Esophagus squamous epithelium (tissue), 5 donors: ENCODE results near the gene ICAM3. TPM values are rescaled to one million over a fixed set of nuclear protein-coding genes. Genes with fewer than 3 reads are reported as not detected.

ENCODE experiments used
- DNase-seq: peaks from one replicate; lab custom pipeline; 2025; lab: John Stamatoyannopoulos, UW
- H3K27ac ChIP-seq, 4 donors: fragments of 200-600 bp; sonication (generic); one replicate each; pipeline ENCODE4 v1.5.1; 2016 to 2019; ENCODE audit warnings: mild to moderate bottlenecking in 1 of 4
- H3K27me3 ChIP-seq, 4 donors: fragments of 200-600 bp; sonication (generic); 1 replicate in 3 of 4; 2 replicates in 1 of 4; pipeline versions ENCODE4 v1.5.1 to v1.6.0; 2017 to 2021; ENCODE audit warnings: antibody characterized with exemption in 1 of 4
- H3K36me3 ChIP-seq, 3 donors: fragments of 200-600 bp; sonication (generic); one replicate each; pipeline ENCODE4 v1.5.1; 2016 to 2019
- H3K4me1 ChIP-seq, 3 donors: fragments of 200-600 bp; sonication (generic); one replicate each; pipeline ENCODE4 v1.5.1; 2017 to 2019
- H3K4me3 ChIP-seq, 4 donors: fragments of 200-600 bp; sonication (generic); 1 replicate in 3 of 4; 2 replicates in 1 of 4; pipeline ENCODE4 v1.5.1; 2016 to 2019; ENCODE audit warnings: mild to moderate bottlenecking in 2 of 4, moderate library complexity in 1 of 4
- H3K9me3 ChIP-seq, 3 donors: fragments of 200-600 bp; sonication (generic); one replicate each; pipeline ENCODE4 v1.5.1; 2016 to 2019
- POLR2A ChIP-seq, 4 donors: fragments of 450-650 bp; IDR thresholded peaks; one replicate each; pipeline ENCODE4 v1.6.1; 2017; ENCODE audit warnings: antibody characterized with exemption in 4 of 4, mild to moderate bottlenecking in 4 of 4, moderate library complexity in 3 of 4
- WGBS, 2 donors: methylation state at CpG; one replicate each; pipeline ENCODE4 v1.1.5; 2018; 5-methylcytosine and 5-hydroxymethylcytosine counted together
- intact Hi-C: fragments of 100-400 bp; cut with DNase I; formaldehyde crosslinking; loops from one replicate; pipeline ENCODE4 v1.15.0; 2022
- total RNA-seq, 4 donors: library from RNA; depleted of rRNA; stranded (reverse); fragments of >200 nt; gene quantifications; one replicate each; pipeline ENCODE4 v1.1.0, GENCODE V29; 2016
- TF ChIP-seq, protein P1 (sequence below), 6 experiments: fragments of 450-650 bp in 4 of 6; fragments of 200-600 bp in 2 of 6; sonication (generic) in 2 of 6; IDR thresholded peaks; one replicate each; pipeline ENCODE4 v1.5.1; 2016 to 2019; ENCODE audit warnings: antibody characterized with exemption in 6 of 6, mild to moderate bottlenecking in 4 of 6, moderate library complexity in 4 of 6
- donor health status: DM: yes; HTN: yes; CAD: no.

Gene ICAM3
- total RNA-seq, 4 donors from 2014 or later: 4.3 to 22.7 (median 8.0) TPM

DNA sequence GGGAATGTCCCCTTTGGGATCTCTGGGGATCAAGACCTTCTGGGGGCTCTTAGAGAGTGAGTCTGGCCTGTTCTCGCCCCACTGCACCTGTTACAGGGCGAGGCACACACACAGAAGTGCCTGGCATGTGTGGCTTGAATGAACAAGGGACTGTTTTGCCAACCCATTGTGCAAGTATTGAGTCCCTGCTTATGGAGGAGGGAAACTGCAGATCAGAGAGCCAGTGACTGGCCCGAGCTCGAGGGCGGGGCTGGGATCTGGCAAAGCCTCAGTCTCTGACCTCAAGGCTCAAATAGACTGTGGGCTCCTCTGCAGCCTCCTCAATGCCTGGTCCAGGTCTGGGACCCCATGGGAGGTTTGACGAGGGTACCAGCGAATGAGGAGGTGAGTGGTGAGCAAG, 11.6 kb downstream of the ICAM3 start:
- WGBS, 2 donors: 89% methylated on average over 3 of the region's 7 CpGs; no CpG with 5 or more reads in 1 of the 2 donors
- Histone ChIP-seq H3K9me3 (no peaks in the 10 kb centered on the region), H3K36me3 (peaks cover 37 to 80% (median 57%) of the 10 kb centered on the region in 3 donors), H3K4me3 (no peak overlapping the region), H3K27ac (no peak overlapping the region), H3K27me3 (no peaks in the 10 kb centered on the region), H3K4me1 (peaks cover 9 to 14% (median 10%) of the 10 kb centered on the region in 3 donors)
- intact Hi-C loops: no loop called here
- no peak for DNase-seq
- no peak for TF ChIP-seq POLR2A (IDR thresholded peaks at IDR 0.05)
- TF ChIP-seq, protein P1, sequence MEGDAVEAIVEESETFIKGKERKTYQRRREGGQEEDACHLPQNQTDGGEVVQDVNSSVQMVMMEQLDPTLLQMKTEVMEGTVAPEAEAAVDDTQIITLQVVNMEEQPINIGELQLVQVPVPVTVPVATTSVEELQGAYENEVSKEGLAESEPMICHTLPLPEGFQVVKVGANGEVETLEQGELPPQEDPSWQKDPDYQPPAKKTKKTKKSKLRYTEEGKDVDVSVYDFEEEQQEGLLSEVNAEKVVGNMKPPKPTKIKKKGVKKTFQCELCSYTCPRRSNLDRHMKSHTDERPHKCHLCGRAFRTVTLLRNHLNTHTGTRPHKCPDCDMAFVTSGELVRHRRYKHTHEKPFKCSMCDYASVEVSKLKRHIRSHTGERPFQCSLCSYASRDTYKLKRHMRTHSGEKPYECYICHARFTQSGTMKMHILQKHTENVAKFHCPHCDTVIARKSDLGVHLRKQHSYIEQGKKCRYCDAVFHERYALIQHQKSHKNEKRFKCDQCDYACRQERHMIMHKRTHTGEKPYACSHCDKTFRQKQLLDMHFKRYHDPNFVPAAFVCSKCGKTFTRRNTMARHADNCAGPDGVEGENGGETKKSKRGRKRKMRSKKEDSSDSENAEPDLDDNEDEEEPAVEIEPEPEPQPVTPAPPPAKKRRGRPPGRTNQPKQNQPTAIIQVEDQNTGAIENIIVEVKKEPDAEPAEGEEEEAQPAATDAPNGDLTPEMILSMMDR (IDR thresholded peaks at IDR 0.05): no peak

DNA sequence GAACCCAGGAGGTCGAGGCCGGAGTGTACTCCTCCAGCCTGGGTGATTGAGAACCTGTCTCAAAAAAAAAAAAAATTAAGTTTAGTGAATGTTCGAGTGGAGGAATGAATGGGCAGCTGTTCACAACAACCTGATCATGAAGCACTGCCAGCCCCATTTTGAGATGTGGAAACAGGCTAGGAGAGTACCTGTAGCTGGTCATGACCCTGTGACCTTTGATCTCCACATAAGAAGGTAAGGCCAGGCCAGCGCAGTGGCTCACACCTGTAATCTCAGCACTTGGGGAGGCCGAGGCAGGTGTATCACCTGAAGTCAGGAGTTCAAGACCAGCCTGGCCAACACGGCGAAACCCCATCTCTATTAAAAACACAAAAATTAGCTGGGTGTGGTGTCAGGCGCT, 13.7 kb downstream of the ICAM3 start:
- TF ChIP-seq POLR2A (IDR thresholded peaks at IDR 0.05): no peak
- DNase-seq: no peak
- H3K36me3 ChIP-seq: peaks cover 44 to 100% (median 76%) of the 10 kb centered on the region in 3 donors
- H3K9me3 ChIP-seq: no peaks in the 10 kb centered on the region
- WGBS, 2 donors: 89 to 97% methylated on average over 6 to 7 of the region's 8 CpGs
- H3K4me3 ChIP-seq: no peak overlapping the region
- intact Hi-C loops: no loop called here
- H3K27me3 ChIP-seq: no peaks in the 10 kb centered on the region
- H3K27ac ChIP-seq: no peak overlapping the region
- H3K4me1 ChIP-seq: no peaks in the 10 kb centered on the region

DNA sequence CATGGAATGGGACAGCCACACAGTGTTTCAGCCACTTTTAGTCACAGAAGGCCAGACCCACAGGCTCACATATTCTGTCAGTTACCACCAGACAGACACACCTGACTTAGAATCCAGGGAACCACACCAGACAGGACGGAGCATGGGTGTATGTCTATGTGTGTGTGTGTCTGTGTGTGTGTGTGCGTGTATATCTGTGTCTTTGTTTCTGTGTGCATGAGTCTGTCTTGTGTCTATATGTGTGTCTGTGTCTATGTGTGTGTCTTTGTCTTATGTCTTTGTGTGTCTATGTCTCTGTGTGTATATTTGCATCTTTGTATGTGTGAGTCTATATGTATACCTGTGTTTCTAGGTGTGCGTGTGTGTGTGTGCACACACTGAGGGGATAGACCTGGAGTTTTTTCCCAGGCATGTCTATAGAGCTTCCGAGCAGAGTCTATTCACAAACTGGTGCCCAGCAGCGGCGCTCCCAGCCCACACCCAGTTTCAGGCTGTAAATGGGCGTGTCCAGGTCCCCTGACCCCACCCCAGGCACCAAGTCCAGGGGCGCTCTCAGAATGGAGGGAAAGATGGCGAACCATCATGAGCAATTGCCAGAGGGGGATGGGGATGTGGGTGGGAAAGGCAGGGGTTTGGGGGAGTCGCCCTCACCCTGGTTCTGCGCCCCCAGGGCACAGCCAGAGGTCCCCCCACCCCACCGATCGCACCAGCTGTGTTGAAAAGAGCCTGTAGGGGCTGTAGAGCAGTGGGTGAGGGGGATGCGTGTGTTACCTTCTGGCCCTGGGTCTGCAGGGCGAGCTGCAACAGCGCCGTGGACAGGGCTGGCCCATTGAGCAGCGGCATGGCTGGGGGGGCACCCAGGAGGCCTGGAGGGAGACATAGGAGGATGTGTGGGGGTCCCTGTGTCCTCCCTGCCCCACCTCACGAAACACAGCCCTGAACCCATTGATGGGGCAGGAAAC, 17.3 kb downstream of the ICAM3 start:
- Histone ChIP-seq H3K36me3 (peaks cover 35 to 100% (median 64%) of the 10 kb centered on the region in 3 donors), H3K4me3 (no peak overlapping the region), H3K9me3 (no peaks in the 10 kb centered on the region), H3K4me1 (no peaks in the 10 kb centered on the region), H3K27ac (no peak overlapping the region), H3K27me3 (no peaks in the 10 kb centered on the region)
- intact Hi-C loops: no loop called here
- 96 to 98% methylated on average over 3 to 5 of the region's 19 CpGs for WGBS, 2 donors
- no peak for DNase-seq
- no peak for TF ChIP-seq POLR2A (IDR thresholded peaks at IDR 0.05)
- TF ChIP-seq, protein P1 (IDR thresholded peaks at IDR 0.05): no peak

DNA sequence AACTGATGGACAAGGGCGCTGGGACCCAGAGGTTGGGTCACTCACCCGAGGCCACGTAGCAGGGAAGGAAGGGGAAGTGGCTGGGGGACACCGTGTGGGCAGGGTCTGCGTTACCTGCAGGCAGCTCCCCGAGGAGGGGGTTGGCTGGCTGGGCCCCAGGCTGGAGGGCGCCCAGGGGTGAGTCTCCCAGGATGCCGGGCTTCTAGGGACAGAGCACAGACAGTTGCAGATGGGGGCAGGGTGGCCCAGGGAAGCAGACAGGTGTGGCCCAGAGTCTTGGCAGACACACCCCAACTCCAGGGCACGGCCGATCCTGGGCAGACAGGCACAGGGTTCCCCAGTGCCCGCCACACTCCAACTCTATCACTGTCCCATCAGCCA, 18.0 kb downstream of the ICAM3 start:
- Histone ChIP-seq H3K27ac (no peak overlapping the region), H3K9me3 (no peaks in the 10 kb centered on the region), H3K36me3 (peaks cover 35 to 100% (median 61%) of the 10 kb centered on the region in 3 donors), H3K4me1 (peaks cover 0 to 1% (median 0%) of the 10 kb centered on the region in 3 donors), H3K4me3 (no peak overlapping the region), H3K27me3 (no peaks in the 10 kb centered on the region)
- 69 to 70% methylated on average over 2 to 3 of the region's 11 CpGs for WGBS, 2 donors
- intact Hi-C loops: no loop called here
- no peak for DNase-seq
- TF ChIP-seq POLR2A (IDR thresholded peaks at IDR 0.05): no peak
- TF ChIP-seq, protein P1 (IDR thresholded peaks at IDR 0.05): no peak

DNA sequence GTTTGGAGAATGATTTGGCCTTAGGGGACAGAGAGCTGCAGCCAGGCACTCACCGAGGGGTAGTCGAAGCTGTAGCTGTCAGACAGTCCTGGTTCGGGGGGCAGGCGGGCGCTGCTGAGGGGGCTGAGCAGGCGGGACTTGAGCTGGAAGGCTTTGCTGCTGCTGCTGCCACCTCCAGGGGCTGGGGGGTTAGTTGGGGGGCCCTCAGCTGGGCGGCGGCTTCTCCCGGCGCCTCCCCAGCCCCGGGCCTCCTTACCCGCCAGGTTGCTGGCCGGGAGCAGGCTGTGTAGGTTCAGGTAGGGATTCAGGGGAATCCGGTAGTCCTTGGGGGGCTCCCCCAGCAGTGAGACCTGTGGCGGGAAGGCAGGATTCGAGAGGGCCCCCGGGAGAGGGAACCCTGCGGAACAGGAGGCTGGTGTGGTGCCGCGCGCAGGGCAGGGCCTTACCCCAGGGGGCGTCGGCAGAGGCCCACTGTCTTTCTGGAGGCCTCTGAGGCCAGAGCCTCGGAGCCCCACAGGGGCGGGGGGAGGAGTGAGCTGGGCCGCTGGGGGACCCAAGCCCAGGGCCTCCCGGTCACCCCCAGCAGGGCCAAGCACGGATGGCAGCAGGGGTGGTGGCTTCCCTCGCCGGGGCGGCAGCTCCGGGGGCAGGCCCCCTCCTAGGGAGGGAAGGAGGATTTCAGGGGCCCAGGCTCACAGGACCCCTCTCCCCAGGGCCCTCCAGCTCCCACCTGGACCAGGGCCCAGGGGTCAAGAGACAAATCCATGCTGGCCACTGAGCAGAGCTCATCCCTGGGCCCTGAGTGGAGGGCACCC, 18.6 kb downstream of the ICAM3 start:
- Histone ChIP-seq H3K4me1 (peaks cover 5 to 7% (median 6%) of the 10 kb centered on the region in 3 donors), H3K9me3 (no peaks in the 10 kb centered on the region), H3K4me3 (no peak overlapping the region), H3K27ac (no peak overlapping the region), H3K27me3 (no peaks in the 10 kb centered on the region), H3K36me3 (peaks cover 35 to 95% (median 55%) of the 10 kb centered on the region in 3 donors)
- WGBS, 2 donors: 94 to 95% methylated on average over 7 to 14 of the region's 32 CpGs
- intact Hi-C loops: no loop called here
- DNase-seq: no peak
- TF ChIP-seq, protein P1 (IDR thresholded peaks at IDR 0.05): no peak
- TF ChIP-seq POLR2A (IDR thresholded peaks at IDR 0.05): no peak
